GM18873 (cell line): Measurements from ENCODE around the gene CST1.
"Not testable (repeated sequence)": the region's sequence is repeated elsewhere in the genome, so short reads cannot be mapped to it uniquely, and the experiment has no call there.

ENCODE experiments used
- ATAC-seq: cut with Tn5 transposase; IDR thresholded peaks from one replicate; pipeline ENCODE4 v1.9.1; 2021; ENCODE audit warnings: mild to moderate bottlenecking, moderate library complexity, moderate number of reproducible peaks; ENCODE audit not compliant: unreplicated experiment, low FRiP score

Gene CST1

GRCh38 chr20:23719351-23719750 lies 31.4 kb downstream of the CST1 start:
- ATAC-seq, result not testable (repeated sequence)

GRCh38 chr20:23711778-23712177 lies 39.0 kb downstream of the CST1 start:
- not testable (repeated sequence) for ATAC-seq

- ATAC-seq, result no peak
These were observed 40.0 kb downstream of the CST1 start for GRCh38 chr20:23710771-23711170.

- no peak for ATAC-seq
These were observed 44.8 kb downstream of the CST1 start for GRCh38 chr20:23705895-23706294.

- no peak for ATAC-seq
These were observed 48.7 kb downstream of the CST1 start for GRCh38 chr20:23702021-23702420.

- ATAC-seq, result no peak
These were observed 49.8 kb downstream of the CST1 start for GRCh38 chr20:23700931-23701330.

GRCh38 chr20:23697947-23698346 lies 52.8 kb downstream of the CST1 start:
- no peak for ATAC-seq
